ENCODE results near the gene SMIM7.
"Not testable (repeated sequence)": the region's sequence is repeated elsewhere in the genome, so short reads cannot be mapped to it uniquely, and the experiment has no call there.

SMIM7 gene

GRCh38 chr19:16659832-16660708 lies at the start of gene SMIM7:
Gene SMIM7 (minus strand): TSS chr19:16660144. CDS start chr19:16660110, 34 bp downstream.
- DNase-seq: peak; percentile 98

- no peak for DNase-seq
These were observed 43.7 kb upstream of the SMIM7 start for GRCh38 chr19:16703677-16704076.

DNA sequence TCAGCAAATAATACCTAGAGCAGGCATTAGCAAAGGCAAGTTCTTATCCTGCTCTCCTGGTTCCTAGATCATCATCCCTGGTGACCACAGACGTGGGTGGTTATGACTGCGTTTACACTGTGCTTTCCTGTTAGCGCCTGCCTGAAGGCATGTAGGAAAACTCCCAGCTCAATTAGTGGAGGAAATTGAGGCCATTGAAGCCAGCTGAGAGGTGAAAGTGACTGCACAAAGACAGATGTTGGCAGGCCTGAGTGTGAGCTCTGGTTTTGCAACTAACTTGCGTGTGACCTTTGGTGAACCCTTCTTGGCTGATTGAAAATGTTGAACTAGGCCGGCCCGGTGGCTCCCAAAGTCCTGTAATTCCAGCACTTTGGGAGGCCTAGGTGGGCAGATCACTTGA lies 42.2 kb upstream of the SMIM7 start:
- DNase-seq: no peak

DNA sequence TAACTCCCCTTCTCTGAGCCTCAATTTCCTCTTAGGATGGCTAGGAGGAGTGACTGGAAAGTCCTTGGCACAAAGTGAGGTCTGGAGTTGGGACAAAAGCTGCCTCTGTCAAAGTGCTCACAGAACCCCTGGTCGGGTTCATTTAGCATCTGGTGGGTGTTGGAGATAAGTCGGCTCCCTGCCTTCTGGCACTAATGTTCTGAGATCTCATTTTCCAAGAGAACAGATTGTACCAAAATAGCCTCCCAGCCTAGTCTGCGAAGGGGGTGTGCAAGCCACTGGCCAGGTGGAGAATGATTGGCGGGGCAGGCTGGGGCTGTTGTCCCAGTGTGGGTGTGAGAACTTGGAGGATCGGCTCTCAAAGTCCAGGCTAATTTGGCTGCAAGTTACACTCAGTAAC lies 39.0 kb upstream of the SMIM7 start:
- no peak for DNase-seq

- no peak for DNase-seq
These were observed 28.1 kb upstream of the SMIM7 start for GRCh38 chr19:16688084-16688483.

- no peak for DNase-seq
These were observed 24.3 kb upstream of the SMIM7 start for GRCh38 chr19:16684216-16684615.

GRCh38 chr19:16682539-16682938 lies 22.6 kb upstream of the SMIM7 start:
- DNase-seq: no peak

- DNase-seq: no peak
These were observed 19.9 kb upstream of the SMIM7 start for GRCh38 chr19:16679811-16680210.

DNA sequence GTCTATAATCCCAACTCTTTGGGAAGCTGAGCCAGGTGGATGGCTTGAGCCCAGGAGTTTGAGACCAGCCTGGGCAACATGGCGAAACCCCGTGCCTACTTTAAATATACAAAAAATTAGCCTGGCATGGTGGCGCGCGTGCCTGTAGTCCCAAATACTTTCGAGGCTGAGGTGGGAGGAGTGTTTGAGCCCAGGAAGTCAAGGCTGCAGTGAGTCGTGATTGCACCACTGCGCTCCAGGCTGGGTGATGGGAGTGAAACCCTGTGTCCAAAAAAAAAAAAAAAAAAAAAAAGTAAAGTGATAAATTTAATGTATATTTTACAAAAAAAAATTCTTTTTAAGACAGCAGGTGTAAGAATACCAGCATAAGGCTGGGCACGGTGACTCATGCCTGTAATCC lies 18.6 kb upstream of the SMIM7 start:
- no peak for DNase-seq

DNA sequence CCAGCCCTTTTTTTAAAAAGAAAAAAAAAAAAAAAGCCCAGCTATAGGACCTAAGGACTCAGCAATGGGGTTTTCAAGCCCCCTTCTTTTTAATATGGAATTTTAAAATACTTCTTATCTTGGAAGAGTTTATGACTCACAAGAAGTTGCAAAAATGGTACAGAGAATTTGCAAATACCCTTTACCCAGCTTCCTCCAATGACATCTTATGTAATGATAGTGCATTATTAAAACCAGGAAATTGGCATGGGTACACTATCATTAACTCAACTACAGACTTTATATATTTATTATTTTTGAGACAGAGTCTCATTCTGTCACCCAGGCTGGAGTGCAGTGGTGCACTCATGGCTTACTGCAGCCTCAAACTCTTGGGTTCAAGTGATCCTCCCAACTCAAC lies 17.1 kb upstream of the SMIM7 start:
- no peak for DNase-seq

DNA sequence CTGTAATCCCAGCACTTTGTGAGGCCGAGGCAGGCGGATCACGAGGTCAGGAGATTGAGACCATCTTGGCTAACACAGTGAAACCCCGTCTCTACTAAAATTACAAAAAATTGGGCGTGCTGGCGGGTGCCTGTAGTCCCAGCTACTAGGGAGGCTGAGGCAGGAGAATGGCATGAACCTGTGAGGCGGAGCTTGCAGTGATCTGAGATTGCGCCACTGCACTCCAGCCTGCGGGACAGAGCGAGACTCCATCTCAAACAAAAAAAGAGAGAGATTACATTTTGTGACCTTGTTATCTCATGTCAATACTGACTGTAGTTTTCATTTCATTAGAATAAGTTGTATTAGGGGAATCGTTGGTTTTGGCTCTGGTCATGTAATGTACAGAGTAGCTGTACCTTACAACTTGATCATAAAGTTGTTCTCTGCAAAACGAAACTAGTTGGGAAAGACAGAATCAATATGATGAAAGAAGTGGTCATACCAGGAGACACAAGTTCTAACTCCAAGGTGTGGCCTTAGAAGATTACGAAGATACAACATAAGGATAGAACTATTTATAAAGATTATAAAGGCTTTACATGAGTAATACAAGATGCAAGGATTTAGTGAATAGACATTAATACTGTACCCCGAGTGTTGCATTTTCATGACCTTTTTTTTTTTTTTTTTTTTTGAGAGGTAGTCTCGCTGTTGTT lies 16.3 kb upstream of the SMIM7 start:
- no peak for DNase-seq

DNA sequence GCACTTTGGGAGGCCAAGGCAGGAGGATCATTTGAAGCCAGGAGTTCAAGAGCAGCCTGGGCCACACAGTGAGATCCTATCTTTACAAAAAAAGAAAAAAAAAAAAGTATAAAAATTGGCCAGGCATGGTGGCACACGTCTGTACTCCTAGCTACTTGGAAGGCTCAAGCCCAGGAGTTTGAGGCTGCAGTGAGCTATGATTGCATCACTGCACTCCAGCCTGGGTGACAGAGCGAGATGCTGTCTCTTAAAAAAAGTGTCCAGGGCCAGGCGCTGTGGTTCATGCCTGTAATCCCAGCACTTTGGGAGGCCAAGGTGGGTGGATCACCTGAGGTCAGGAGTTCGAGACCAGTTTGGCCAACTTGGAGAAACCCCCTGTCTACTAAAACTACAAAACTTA lies 13.9 kb upstream of the SMIM7 start:
- DNase-seq: not testable (repeated sequence)

GRCh38 chr19:16673231-16673630 lies 13.3 kb upstream of the SMIM7 start:
- DNase-seq: no peak

GRCh38 chr19:16671652-16672274 lies 11.8 kb upstream of the SMIM7 start:
- no peak for DNase-seq

GRCh38 chr19:16670291-16670690 lies 10.3 kb upstream of the SMIM7 start:
- DNase-seq: no peak

DNA sequence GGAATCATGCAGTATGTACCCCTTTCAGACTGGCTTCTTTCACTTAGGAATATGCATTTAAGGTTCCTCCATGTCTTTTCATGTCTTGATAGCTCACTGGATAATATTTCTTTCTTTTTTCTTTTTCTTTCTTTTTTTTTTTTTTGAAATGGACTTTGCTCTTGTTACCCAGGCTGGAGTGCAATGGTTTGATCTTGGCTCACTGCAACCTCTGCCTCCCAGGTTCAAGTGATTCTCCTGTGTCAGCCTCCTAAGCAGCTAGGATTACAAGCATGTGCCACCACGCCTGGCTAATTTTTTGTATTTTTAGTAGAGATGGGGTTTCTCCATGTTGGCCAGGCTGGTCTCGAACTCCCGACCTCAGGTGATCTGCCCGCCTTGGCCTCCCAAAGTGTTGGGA lies 8.8 kb upstream of the SMIM7 start:
- DNase-seq: not testable (repeated sequence)

DNA sequence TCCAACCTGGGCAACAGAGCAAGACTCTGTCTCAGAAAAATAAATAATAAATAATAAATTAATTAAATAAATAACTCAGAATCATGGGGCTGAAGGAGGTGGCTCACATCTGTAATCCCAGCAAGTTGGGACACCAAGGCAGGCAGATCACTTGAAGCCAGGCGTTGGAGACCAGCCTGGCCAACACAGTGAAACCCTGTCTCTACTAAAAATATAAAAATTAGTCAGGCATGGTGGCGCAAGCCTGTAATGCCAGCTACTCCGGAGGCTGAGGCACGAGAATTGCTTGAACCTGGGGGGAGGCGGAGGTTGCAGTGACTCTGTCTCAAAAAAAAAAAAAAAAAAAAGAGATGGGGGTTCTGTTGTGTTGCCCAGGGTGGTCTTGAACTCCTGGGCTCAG lies 8.2 kb upstream of the SMIM7 start:
- DNase-seq: no peak

DNA sequence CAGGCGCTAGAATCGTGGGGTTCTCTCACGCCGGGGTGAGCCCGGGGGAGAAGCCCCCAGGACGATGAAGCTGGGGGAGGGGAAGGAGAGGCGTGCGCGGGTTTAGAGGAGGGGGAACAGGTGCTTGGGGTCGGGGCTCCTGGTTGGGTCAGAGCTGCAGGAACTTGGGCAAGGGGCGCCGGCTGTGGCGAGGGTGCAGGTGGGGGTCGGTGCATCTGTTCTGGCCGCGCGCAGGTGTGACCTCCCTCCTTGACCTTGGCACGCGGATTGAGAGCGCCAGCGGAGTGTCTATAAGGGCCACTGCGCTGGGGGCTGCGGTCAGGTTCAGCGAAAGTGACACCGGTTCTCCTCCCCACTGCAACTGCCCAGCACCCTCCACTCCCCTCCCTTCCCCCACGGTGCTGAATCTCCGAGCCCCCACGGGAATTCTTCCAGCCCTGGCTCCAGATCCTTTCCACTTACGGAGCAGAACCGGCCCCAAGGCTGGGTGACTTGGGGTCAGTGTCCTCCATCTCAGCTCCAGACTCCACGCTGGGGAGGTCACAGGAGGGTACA lies 1.6 kb upstream of the SMIM7 start:
- no peak for DNase-seq

DNA sequence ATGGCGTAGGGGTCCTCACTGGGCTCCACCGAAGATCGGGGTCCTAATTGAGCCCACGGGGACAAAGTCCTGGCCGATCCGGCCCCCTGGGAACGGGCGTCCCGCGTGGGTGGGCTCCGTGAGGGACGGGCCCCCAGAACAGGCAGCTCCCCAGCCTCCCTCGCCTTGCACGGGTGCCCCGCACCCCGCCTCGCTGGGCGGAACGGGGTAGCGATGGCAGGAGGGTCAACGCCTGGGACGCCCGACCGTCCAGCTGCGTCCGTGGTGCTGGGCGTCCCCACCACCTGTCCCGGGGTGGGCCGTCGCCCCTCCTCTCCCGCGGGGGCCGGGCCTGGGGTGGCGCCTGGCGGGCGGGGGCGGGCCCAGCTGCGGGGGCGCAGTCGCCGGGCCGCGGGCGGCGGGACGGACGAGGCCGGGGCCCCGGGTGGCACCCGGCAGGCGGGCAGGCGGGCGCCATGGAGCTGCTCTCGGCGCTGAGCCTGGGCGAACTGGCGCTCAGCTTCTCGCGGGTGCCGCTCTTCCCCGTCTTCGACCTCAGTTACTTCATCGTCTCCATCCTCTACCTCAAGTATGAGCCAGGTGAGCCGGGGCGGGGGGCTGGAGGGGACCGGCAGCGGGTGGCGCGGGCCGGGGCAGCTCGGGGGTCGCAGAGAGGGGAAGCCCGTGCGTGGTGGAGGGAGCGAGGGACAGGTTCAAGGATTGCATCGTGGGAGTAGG lies 977 bp upstream of the SMIM7 start, which contains the start of gene TMEM38A:
TMEM38A (plus strand) TSS at position 377 of the 717 bp plus-strand sequence; CDS start at position 456, 79 bp downstream.
- DNase-seq: no peak

GRCh38 chr19:16659464-16659831 lies 496 bp downstream of the SMIM7 start:
- no peak for DNase-seq

- no peak for DNase-seq
These were observed 2.6 kb downstream of the SMIM7 start for GRCh38 chr19:16657384-16657783.

DNA sequence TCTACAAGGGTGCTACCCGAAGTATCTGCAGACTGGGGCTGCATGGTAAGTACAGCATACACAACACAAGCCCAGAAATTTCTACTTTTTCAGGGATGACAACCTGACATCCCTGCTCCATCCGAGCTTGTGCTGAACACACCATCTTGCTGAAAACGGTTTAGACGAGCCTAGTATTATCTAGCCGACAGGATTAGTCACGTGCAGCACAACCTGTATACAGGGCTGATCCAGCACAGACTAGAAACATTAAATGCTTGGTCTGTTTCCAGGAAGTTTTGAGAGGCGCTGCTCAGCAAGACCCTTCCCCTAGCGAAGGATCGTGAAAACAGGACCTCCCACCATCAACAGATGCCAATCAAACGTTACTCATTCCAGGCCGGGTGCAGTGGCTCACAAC lies 4.2 kb downstream of the SMIM7 start:
- no peak for DNase-seq

GRCh38 chr19:16654627-16655026 lies 5.3 kb downstream of the SMIM7 start:
- no peak for DNase-seq
